ENCODE results near the gene AFDN. TPM values are rescaled to one million over a fixed set of nuclear protein-coding genes. Genes with fewer than 3 reads are reported as not detected.

Gene AFDN
- total RNA-seq, 1 donor from 2014 or later = 357 TPM

DNA sequence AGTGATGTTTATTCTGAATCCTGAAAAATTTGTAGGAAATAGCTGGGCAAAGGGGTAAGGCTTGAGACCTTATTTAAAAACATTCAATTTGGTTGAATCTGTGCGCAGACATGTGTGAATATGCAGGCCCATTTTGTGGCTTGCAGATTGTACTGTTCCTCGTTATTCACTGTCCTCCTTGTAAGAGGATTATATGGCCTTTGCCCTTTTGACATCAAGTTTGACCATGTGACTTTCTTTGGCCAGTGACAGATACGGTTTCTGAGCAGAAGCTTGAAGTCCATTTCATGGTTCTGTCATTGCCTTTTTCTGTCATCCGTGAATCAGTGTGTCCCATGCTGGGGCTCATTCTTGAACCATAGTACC, 13.4 kb downstream of the AFDN start:
- Histone ChIP-seq H3K4me1 (peaks cover 66% of the 10 kb centered on the region), H3K9me3 (ENCODE audit: low read depth) (no peaks in the 10 kb centered on the region), H2AFZ (replicated peaks) (no peak overlapping the region), H3K4me3 (no peak overlapping the region), H3K36me3 (no peaks in the 10 kb centered on the region), H4K20me1 (ENCODE audit: low read depth) (peaks cover 100% of the 10 kb centered on the region), H3K9ac (no peak overlapping the region), H3F3A (ENCODE audit: low read depth) (peaks cover 30% of the 10 kb centered on the region), H3K27me3 (no peaks in the 10 kb centered on the region), H3K4me2 (peak overlapping the region; percentile 64), H3K79me2 (ENCODE audit: low read depth) (peaks cover 100% of the 10 kb centered on the region), H3K27ac (peak overlapping the region; percentile 79)
- H3K36me3 Mint-ChIP-seq = no peaks in the 10 kb centered on the region
- H3K4me1 Mint-ChIP-seq = peaks cover 11% of the 10 kb centered on the region
- DNase-seq (ENCODE audit: low spot score) = no peak
- H3K27ac Mint-ChIP-seq = no peak overlapping the region
- no peaks in the 10 kb centered on the region for H3K9me3 Mint-ChIP-seq
- TF ChIP-seq EZH2 (IDR thresholded peaks at IDR 0.05) (no peak), EZH2phosphoT487 (IDR thresholded peaks at IDR 0.05) (no peak)
- TF ChIP-seq, protein P1, sequence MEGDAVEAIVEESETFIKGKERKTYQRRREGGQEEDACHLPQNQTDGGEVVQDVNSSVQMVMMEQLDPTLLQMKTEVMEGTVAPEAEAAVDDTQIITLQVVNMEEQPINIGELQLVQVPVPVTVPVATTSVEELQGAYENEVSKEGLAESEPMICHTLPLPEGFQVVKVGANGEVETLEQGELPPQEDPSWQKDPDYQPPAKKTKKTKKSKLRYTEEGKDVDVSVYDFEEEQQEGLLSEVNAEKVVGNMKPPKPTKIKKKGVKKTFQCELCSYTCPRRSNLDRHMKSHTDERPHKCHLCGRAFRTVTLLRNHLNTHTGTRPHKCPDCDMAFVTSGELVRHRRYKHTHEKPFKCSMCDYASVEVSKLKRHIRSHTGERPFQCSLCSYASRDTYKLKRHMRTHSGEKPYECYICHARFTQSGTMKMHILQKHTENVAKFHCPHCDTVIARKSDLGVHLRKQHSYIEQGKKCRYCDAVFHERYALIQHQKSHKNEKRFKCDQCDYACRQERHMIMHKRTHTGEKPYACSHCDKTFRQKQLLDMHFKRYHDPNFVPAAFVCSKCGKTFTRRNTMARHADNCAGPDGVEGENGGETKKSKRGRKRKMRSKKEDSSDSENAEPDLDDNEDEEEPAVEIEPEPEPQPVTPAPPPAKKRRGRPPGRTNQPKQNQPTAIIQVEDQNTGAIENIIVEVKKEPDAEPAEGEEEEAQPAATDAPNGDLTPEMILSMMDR (IDR thresholded peaks at IDR 0.05) = no peak
- H3K27me3 Mint-ChIP-seq (ENCODE audit: insufficient read depth, low read depth) = no peaks in the 10 kb centered on the region
- H3K4me3 Mint-ChIP-seq = no peak overlapping the region

DNA sequence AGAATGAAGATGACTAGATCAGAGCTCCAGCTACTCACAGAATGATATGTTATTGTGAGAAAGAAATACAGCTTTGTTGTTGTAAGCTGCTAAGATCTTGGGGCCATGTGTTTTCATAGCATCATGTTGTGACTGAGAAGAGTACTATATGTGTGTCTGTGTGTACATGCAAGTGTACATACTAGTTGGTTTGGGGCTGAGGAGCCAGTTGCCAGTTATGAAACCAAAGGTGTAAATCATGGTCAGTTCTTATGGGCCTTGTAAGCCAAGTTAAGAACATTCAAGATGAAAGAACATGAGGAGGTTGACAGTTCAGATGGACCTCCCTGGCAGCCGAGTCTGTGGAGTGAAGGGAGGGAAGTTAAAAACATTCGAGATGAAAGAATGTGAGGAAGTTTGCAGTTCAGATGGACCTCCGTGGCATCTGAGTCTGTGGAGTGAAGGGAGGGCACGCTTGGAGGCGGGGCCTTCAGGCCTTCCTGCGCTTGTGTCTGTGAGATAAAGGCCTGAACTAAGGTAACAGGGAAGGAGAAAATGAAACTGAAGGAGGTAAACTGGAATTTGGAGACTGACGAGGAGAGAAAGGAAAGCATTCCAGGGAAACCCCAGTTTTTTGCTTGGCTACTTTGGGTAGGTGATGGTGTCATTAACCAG, 13.9 kb downstream of the AFDN start:
- H4K20me1 ChIP-seq (ENCODE audit: low read depth) = peaks cover 100% of the 10 kb centered on the region
- peaks cover 100% of the 10 kb centered on the region for H3K79me2 ChIP-seq (ENCODE audit: low read depth)
- H3K4me3 Mint-ChIP-seq = no peak overlapping the region

DNA sequence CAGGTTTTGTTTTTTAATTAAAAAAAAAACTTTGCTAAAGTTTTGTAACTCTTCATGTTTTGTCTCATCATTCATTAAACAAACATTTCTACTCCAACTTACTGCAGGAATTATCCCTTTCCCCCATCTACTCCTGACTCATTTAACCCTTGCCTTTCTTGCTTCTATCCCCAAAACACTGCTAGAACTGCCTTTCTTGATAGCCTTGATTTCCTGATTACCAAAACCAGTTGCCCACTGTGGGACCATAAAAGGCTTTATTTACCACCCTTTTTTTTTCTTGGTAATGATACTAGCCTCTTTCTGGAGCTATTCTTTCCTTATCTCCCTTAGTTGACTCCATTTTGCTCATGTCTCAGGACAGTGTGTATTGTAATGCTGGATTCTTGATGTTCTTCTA, 15.3 kb downstream of the AFDN start:
- no peak for DNase-seq (ENCODE audit: low spot score)
- H3K27ac ChIP-seq = peak overlapping the region; percentile 66
- H3K27me3 ChIP-seq = no peaks in the 10 kb centered on the region
- H3F3A ChIP-seq (ENCODE audit: low read depth) = peaks cover 37% of the 10 kb centered on the region
- no peak overlapping the region for H3K4me3 ChIP-seq
- peaks cover 100% of the 10 kb centered on the region for H3K79me2 ChIP-seq (ENCODE audit: low read depth)
- peak overlapping the region; percentile 64 for H3K4me2 ChIP-seq
- H3K9ac ChIP-seq = no peak overlapping the region
- Mint-ChIP-seq H3K27ac (no peak overlapping the region), H3K9me3 (no peaks in the 10 kb centered on the region), H3K4me1 (peaks cover 10% of the 10 kb centered on the region), H3K36me3 (no peaks in the 10 kb centered on the region), H3K4me3 (no peak overlapping the region), H3K27me3 (ENCODE audit: insufficient read depth, low read depth) (no peaks in the 10 kb centered on the region)
- peaks cover 85% of the 10 kb centered on the region for H3K4me1 ChIP-seq
- no peak for TF ChIP-seq EZH2 (IDR thresholded peaks at IDR 0.05)
- TF ChIP-seq, protein P1 (IDR thresholded peaks at IDR 0.05) = no peak
- TF ChIP-seq EZH2phosphoT487 (IDR thresholded peaks at IDR 0.05) = no peak
- H4K20me1 ChIP-seq (ENCODE audit: low read depth) = peaks cover 100% of the 10 kb centered on the region
- H3K9me3 ChIP-seq (ENCODE audit: low read depth) = no peaks in the 10 kb centered on the region
- H3K36me3 ChIP-seq = no peaks in the 10 kb centered on the region
- no peak overlapping the region for H2AFZ ChIP-seq (replicated peaks)

More for the DNA sequence above, 13.9 kb downstream of the AFDN start:
- TF ChIP-seq, protein P1 (IDR thresholded peaks at IDR 0.05) = no peak
- TF ChIP-seq EZH2phosphoT487 (IDR thresholded peaks at IDR 0.05) = no peak
- no peak for TF ChIP-seq EZH2 (IDR thresholded peaks at IDR 0.05)
- Histone ChIP-seq H3K4me1 (peaks cover 71% of the 10 kb centered on the region), H2AFZ (replicated peaks) (no peak overlapping the region), H3K9ac (no peak overlapping the region), H3K27ac (peak overlapping the region; percentile 44), H3K27me3 (no peaks in the 10 kb centered on the region), H3K36me3 (no peaks in the 10 kb centered on the region), H3F3A (ENCODE audit: low read depth) (peaks cover 32% of the 10 kb centered on the region), H3K9me3 (ENCODE audit: low read depth) (no peaks in the 10 kb centered on the region), H3K4me2 (peak overlapping the region; percentile 64), H3K4me3 (no peak overlapping the region)
- H3K36me3 Mint-ChIP-seq = no peaks in the 10 kb centered on the region
- H3K4me1 Mint-ChIP-seq = peaks cover 10% of the 10 kb centered on the region
- H3K27ac Mint-ChIP-seq = no peak overlapping the region
- DNase-seq (ENCODE audit: low spot score) = peak; percentile 30
- no peaks in the 10 kb centered on the region for H3K27me3 Mint-ChIP-seq (ENCODE audit: insufficient read depth, low read depth)
- H3K9me3 Mint-ChIP-seq = no peaks in the 10 kb centered on the region

All from neural progenitor cell (in vitro differentiated cells).